ENCODE results near the gene PIF1.

PIF1 gene

DNA sequence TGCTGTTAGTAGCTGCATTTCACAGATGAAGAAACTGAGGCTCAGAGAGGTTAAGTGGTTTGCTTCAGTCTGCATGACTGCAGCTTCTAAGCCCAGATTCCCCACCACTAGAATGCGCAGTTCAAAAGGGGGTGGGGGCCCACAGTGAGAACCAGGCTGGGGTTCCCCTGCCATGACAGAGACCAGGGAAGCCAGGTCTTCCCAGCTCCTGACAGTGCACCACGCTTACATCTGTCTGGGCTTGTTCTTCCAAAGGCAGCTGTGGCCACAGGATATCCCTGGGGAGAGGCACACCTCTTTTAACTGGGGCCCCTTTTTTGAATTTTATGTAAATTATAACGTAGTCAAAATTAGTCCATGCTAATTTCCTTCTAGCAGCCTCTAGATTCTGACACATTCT, 21.6 kb upstream of the PIF1 start:
- TF ChIP-seq, protein P1, sequence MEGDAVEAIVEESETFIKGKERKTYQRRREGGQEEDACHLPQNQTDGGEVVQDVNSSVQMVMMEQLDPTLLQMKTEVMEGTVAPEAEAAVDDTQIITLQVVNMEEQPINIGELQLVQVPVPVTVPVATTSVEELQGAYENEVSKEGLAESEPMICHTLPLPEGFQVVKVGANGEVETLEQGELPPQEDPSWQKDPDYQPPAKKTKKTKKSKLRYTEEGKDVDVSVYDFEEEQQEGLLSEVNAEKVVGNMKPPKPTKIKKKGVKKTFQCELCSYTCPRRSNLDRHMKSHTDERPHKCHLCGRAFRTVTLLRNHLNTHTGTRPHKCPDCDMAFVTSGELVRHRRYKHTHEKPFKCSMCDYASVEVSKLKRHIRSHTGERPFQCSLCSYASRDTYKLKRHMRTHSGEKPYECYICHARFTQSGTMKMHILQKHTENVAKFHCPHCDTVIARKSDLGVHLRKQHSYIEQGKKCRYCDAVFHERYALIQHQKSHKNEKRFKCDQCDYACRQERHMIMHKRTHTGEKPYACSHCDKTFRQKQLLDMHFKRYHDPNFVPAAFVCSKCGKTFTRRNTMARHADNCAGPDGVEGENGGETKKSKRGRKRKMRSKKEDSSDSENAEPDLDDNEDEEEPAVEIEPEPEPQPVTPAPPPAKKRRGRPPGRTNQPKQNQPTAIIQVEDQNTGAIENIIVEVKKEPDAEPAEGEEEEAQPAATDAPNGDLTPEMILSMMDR (IDR thresholded peaks at IDR 0.05) = no peak

- TF ChIP-seq, protein P1 (IDR thresholded peaks at IDR 0.05) = no peak
Observed at GRCh38 chr15:64845831-64846595, 20.6 kb upstream of the PIF1 start.

- TF ChIP-seq, protein P1 (IDR thresholded peaks at IDR 0.05) = no peak
Observed at GRCh38 chr15:64845183-64845611, 19.8 kb upstream of the PIF1 start.

DNA sequence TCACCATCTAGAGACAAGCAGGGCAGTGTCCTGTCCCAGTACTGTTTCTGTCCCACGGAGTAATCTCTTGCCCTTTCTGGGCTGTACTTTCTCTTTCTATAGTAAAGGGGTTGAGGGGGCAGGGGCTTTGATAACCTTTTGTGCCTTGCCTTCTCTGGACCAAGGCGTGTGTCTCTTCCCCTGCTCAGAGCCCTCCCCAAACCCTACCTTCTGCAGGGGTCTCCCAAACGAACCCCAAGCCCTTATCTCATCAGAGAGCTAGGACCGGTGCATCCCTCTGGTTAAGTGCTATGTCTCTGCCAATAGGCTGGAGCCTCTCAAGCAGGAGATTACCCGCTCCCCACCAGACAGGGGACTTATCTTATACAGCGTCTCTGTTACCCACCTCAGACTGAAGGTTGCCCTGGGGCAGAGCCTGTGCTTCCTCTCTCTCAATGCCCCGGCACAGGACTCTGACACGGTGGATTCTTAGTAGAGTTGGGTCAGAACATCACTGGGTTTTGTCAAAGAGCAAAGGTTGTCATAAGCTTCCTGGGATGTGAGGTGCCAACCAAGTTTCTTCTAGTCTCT, 19.2 kb upstream of the PIF1 start:
- TF ChIP-seq, protein P1 (IDR thresholded peaks at IDR 0.05) = no peak

DNA sequence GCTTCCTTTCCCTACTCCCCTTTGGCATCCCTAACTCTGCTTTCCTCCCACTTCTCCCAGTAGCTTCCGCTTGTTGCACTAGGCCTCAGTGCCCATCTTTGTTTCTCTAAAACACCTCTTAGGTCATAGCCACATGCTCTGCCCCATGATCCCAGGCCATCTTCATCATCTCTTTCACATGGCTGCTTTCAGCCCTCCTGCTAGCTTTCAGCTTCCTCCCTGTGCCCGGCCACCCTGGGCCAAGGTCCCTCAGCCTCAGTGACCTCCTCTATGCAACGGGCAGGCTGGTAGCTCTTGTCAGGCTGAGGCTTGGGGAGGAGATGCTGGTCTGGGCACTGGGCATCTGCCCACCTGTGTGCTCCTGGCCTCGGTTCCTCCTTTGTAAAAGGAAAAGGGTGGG, 18.5 kb upstream of the PIF1 start:
- TF ChIP-seq, protein P1 (IDR thresholded peaks at IDR 0.05) = no peak

DNA sequence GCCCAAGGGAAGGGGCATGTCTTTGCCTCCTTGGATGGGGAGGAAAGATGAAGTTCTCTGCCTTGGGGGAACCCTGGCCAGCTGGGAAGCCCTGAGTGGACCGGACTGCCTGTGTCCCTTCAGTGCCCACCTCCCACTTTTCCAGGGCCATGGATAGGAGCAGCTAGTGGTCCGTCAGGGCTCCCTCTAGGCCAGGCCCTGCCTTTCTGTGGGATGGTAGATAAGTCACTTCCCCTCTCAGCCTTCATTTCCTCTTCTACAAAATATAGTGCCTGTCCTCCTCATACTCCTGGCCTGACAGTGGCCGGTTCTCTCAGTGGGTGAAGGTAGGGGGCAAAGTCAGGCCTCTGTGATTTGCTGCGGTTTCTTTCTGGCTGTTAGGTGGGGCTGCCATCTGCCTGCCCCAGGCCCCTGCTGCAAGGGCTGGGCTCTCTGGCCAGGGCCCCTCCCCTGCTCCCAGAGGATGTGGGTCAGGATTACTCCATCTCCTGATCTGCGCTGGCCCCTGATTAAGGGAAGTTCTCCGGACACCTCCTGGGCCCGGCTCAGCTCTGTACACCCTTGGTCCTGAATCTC, 17.6 kb upstream of the PIF1 start:
- TF ChIP-seq, protein P1 (IDR thresholded peaks at IDR 0.05) = no peak

GRCh38 chr15:64842096-64842939, 16.9 kb upstream of the PIF1 start:
- TF ChIP-seq, protein P1 (IDR thresholded peaks at IDR 0.05) = no peak

All from LNCAP (cell line).